ENCODE results near the gene DLG5.
A peak's percentile ranks its signal among the peaks of the same experiment; 100 is the strongest.

The DLG5 gene, protein sequence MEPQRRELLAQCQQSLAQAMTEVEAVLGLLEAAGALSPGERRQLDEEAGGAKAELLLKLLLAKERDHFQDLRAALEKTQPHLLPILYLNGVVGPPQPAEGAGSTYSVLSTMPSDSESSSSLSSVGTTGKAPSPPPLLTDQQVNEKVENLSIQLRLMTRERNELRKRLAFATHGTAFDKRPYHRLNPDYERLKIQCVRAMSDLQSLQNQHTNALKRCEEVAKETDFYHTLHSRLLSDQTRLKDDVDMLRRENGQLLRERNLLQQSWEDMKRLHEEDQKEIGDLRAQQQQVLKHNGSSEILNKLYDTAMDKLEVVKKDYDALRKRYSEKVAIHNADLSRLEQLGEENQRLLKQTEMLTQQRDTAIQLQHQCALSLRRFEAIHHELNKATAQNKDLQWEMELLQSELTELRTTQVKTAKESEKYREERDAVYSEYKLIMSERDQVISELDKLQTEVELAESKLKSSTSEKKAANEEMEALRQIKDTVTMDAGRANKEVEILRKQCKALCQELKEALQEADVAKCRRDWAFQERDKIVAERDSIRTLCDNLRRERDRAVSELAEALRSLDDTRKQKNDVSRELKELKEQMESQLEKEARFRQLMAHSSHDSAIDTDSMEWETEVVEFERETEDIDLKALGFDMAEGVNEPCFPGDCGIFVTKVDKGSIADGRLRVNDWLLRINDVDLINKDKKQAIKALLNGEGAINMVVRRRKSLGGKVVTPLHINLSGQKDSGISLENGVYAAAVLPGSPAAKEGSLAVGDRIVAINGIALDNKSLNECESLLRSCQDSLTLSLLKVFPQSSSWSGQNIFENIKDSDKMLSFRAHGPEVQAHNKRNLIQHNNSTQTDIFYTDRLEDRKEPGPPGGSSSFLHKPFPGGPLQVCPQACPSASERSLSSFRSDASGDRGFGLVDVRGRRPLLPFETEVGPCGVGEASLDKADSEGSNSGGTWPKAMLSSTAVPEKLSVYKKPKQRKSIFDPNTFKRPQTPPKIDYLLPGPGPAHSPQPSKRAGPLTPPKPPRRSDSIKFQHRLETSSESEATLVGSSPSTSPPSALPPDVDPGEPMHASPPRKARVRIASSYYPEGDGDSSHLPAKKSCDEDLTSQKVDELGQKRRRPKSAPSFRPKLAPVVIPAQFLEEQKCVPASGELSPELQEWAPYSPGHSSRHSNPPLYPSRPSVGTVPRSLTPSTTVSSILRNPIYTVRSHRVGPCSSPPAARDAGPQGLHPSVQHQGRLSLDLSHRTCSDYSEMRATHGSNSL (N-terminal part only)

DNA sequence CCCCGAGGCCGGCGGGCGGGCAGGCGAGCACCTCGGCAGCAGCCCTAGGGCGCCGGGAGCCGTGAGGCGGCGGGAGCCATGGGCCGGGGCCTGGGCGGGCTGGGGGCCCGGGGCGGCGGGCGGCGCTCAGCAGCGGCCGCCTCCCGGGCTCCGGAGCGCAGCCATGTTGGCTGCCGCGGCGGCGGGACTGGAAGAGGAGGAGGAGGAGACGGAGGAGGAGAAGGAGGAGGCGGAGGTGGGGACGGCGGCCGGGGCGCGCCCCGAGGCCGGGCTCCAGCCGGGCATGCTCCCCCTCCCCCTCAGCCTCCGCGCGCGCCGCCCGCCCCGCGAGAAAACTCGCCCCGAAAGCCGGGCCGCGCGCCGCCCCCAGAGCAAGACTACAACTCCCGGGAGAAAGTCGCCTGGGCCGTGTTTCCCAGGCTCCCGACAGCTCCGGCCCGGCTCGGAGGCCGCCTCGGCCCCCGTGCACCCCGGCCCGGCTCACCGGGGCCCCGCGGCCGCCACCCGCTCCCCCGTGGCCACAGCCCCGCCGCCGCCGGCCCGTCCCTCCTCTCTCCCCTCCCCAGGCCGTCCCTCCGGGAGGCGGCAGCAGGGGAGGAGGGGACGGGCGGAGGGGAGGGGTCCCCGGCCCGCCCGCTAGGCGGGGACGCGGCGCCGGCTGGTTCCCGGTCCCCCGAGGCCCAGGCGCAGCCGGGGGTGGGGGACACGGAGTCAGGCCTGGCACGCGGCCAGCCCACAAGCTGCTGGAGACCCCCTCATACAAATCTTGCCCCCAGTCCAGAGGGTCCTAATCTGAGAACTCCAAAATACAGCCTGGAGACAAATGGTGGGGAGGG, at the start of gene DLG5:
DLG5 (minus strand) TSS at position 190 of the 836 bp plus-strand sequence. CDS start 235 bp downstream, outside the sequence.
- DNase-seq (ENCODE audit: low read depth), result peak; percentile 32
- TF ChIP-seq, protein P1, sequence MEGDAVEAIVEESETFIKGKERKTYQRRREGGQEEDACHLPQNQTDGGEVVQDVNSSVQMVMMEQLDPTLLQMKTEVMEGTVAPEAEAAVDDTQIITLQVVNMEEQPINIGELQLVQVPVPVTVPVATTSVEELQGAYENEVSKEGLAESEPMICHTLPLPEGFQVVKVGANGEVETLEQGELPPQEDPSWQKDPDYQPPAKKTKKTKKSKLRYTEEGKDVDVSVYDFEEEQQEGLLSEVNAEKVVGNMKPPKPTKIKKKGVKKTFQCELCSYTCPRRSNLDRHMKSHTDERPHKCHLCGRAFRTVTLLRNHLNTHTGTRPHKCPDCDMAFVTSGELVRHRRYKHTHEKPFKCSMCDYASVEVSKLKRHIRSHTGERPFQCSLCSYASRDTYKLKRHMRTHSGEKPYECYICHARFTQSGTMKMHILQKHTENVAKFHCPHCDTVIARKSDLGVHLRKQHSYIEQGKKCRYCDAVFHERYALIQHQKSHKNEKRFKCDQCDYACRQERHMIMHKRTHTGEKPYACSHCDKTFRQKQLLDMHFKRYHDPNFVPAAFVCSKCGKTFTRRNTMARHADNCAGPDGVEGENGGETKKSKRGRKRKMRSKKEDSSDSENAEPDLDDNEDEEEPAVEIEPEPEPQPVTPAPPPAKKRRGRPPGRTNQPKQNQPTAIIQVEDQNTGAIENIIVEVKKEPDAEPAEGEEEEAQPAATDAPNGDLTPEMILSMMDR (conservative IDR thresholded peaks at IDR 0.05; ENCODE audit: low read depth, low read length), result no peak
- peak within 1 kb of the TSS; percentile 65 for H3K4me3 ChIP-seq (ENCODE audit: low read depth, low read length)

DNA sequence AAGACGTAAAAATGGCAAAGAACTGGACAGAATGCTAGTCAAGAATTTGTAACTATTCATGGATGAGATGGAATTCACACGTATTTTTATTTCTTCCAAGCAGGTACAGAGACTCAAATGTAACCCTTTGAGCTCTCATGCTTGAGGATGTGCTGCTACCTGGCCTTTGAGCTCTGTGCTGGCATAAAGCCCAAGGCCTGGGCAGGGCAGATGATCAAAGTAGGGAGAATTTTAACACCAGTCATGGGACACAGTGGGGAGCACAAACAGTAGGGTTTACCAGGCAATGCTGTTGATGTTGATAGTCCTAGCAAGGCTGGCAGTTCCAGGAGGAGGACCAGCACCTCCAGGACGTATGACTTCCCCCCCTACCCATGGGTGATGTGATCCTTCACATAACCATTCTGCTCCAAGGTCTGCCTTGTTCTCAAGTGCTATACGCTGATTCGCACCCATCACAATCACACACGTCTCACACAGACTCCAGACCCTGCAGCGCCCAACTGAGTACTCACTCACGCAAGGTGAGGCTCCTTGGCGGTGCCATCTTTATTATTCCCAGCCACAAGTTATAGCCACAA, 48.6 kb upstream of the DLG5 start:
- TF ChIP-seq, protein P1 (conservative IDR thresholded peaks at IDR 0.05; ENCODE audit: low read depth, low read length), result no peak
- no peak for DNase-seq (ENCODE audit: low read depth)
- H3K4me3 ChIP-seq (ENCODE audit: low read depth, low read length), result no peak overlapping the region

DNA sequence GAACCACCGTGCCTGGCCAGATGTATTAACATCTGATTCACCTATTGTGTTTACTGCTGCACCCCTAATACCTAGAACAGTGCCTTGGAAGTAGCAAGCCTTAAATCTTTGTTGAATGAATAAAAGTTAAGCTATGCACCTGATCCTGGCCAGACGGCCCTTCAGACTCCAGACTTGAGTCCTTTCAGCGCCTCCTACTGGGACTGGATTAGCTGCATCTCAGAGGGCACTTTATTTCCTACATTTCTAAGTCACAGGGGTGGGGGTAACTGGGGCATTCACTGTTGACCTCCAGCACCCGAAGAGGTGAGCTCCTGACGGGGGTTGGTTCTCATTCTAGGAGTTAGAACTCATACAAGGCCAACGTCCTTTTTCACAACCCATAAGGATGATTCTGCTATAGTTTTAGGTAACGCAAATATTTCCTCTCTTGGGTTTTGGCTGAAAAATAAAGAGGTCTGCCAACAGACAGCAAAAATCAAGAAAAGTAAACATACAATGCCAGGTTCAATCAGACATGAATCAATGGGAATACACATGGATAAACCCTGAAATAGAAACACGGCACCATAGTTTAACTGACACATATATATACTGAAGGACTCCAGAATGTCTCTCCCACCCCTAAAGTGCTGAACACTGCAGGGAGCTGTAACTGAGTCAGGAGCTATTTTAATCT, 48.0 kb upstream of the DLG5 start:
- H3K4me3 ChIP-seq (ENCODE audit: low read depth, low read length), result no peak overlapping the region
- TF ChIP-seq, protein P1 (conservative IDR thresholded peaks at IDR 0.05; ENCODE audit: low read depth, low read length), result peak; percentile 79
- DNase-seq (ENCODE audit: low read depth), result peak; percentile 84

DNA sequence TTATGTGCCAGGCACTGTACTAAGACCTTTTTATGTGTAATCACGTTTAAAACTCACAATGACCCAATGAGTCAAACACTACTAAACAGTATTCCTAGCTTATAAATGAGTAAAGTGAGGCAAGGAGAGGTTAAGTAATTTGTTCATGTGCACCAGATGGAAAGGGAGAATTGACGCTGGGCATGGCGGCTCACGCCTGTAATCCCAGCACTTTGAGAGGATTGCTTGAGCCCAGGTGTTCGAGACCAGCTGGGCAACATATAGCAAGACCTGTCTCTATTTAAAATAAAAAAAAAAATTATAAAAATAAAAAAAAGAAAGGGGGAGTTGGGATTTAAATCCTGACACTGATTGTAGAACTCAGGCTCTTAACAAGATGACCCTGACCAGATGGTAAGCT, 46.7 kb upstream of the DLG5 start:
- no peak overlapping the region for H3K4me3 ChIP-seq (ENCODE audit: low read depth, low read length)
- TF ChIP-seq, protein P1 (conservative IDR thresholded peaks at IDR 0.05; ENCODE audit: low read depth, low read length), result no peak
- DNase-seq (ENCODE audit: low read depth), result no peak

DNA sequence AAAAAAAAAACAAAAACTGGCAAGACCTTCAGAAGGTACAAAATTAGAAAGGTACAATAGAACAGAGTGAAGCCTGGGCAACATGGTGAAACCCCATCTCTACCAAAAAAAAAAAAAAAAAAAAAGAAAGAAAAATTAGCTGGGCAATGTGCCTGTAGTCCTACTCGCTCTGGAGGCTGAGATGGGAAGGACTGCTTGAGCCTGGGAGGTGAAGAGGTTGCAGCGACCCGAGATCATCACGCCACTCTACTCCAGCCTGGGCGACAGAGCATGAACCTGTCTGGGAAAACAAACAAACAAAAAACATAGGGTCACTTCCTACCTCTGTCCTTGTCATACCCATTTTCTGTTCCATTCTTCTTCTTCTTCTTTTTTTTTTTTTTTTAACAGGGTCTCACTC, 45.6 kb upstream of the DLG5 start:
- H3K4me3 ChIP-seq (ENCODE audit: low read depth, low read length), result no peak overlapping the region
- TF ChIP-seq, protein P1 (conservative IDR thresholded peaks at IDR 0.05; ENCODE audit: low read depth, low read length), result no peak
- no peak for DNase-seq (ENCODE audit: low read depth)

Measured in choroid plexus epithelial cell (primary cell).